ENCODE data around the gene GAA.

Gene GAA

GRCh38 chr17:80061421-80061820, 40.0 kb upstream of the GAA start:
- no peak overlapping the region for H3K4me3 ChIP-seq (ENCODE audit: low read depth, low read length)
- TF ChIP-seq, protein P1, sequence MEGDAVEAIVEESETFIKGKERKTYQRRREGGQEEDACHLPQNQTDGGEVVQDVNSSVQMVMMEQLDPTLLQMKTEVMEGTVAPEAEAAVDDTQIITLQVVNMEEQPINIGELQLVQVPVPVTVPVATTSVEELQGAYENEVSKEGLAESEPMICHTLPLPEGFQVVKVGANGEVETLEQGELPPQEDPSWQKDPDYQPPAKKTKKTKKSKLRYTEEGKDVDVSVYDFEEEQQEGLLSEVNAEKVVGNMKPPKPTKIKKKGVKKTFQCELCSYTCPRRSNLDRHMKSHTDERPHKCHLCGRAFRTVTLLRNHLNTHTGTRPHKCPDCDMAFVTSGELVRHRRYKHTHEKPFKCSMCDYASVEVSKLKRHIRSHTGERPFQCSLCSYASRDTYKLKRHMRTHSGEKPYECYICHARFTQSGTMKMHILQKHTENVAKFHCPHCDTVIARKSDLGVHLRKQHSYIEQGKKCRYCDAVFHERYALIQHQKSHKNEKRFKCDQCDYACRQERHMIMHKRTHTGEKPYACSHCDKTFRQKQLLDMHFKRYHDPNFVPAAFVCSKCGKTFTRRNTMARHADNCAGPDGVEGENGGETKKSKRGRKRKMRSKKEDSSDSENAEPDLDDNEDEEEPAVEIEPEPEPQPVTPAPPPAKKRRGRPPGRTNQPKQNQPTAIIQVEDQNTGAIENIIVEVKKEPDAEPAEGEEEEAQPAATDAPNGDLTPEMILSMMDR (IDR thresholded peaks at IDR 0.05; ENCODE audit: control insufficient read depth, extremely low read depth, insufficient read depth) = no peak
- DNase-seq (ENCODE audit: low read depth) = no peak

DNA sequence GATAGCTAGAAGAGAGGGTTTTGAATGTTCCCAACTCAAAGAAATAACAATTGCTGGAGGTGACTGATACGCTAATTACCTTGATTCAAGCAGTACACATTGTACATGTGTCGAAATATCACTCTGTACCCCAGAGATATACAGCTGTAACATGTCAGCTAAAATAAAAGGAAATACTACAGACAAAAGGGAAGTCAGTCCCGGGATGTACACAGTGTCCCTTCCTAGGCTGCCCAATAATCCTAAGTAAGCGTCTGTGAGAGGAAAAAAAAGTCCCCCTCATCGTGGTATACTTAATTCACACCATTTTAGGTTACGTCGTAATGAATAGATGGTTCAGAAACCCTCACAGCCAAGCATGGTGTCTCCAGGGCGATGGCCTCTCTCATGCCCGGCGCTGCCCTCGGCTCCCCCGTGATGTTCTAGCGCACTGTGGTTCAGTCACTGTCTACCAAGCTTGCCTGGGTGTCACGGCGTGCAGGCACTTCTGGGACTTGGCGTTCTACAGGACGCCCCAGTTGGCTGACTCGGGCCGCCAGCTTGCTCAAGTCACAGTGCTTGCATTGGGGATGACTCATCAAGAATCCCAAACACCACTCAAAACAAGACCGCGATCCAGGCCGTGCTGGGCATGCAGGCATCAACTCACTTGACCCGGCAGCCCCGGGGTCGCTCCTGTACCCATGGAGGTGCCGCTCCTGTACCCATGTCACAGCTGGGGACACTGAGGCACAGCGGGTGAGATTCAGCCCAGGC, 37.4 kb upstream of the GAA start:
- H3K4me3 ChIP-seq (ENCODE audit: low read depth, low read length) = no peak overlapping the region
- TF ChIP-seq, protein P1 (IDR thresholded peaks at IDR 0.05; ENCODE audit: control insufficient read depth, extremely low read depth, insufficient read depth) = no peak
- no peak for DNase-seq (ENCODE audit: low read depth)

- H3K4me3 ChIP-seq (ENCODE audit: low read depth, low read length) = no peak overlapping the region
- no peak for DNase-seq (ENCODE audit: low read depth)
- TF ChIP-seq, protein P1 (IDR thresholded peaks at IDR 0.05; ENCODE audit: control insufficient read depth, extremely low read depth, insufficient read depth) = no peak
Measured at GRCh38 chr17:80064696-80065095, 36.7 kb upstream of the GAA start.

GRCh38 chr17:80065478-80066170, 35.8 kb upstream of the GAA start:
- DNase-seq (ENCODE audit: low read depth) = no peak
- TF ChIP-seq, protein P1 (IDR thresholded peaks at IDR 0.05; ENCODE audit: control insufficient read depth, extremely low read depth, insufficient read depth) = no peak
- no peak overlapping the region for H3K4me3 ChIP-seq (ENCODE audit: low read depth, low read length)

DNA sequence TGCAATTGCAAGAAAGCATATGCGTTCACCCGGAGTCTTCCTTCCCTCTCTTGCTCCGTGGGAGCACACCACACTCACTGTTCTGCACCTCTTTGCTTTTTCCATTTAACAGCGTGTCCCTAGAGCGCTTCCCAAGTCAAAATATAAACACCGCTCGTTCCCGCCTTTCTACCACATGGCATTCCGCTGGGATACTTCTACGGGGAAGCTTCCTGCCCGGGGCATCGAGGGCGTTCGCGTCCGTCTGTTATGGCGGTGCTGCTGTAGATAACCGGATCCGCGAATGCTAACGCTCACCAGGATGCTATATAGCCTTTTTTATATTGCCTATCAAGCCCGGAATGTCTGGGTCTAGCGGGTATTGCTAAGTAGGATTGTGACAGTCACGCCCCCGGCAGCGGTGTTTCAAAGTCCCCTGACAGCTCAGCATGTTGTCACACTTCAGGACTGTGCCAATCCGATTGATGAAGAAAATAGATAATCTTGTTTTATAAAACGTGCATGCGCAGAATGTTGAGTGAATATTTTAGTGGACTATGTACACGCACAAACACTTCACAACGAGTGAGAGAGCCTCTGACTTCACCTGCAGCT, 33.9 kb upstream of the GAA start:
- TF ChIP-seq, protein P1 (IDR thresholded peaks at IDR 0.05; ENCODE audit: control insufficient read depth, extremely low read depth, insufficient read depth) = no peak
- no peak overlapping the region for H3K4me3 ChIP-seq (ENCODE audit: low read depth, low read length)

DNA sequence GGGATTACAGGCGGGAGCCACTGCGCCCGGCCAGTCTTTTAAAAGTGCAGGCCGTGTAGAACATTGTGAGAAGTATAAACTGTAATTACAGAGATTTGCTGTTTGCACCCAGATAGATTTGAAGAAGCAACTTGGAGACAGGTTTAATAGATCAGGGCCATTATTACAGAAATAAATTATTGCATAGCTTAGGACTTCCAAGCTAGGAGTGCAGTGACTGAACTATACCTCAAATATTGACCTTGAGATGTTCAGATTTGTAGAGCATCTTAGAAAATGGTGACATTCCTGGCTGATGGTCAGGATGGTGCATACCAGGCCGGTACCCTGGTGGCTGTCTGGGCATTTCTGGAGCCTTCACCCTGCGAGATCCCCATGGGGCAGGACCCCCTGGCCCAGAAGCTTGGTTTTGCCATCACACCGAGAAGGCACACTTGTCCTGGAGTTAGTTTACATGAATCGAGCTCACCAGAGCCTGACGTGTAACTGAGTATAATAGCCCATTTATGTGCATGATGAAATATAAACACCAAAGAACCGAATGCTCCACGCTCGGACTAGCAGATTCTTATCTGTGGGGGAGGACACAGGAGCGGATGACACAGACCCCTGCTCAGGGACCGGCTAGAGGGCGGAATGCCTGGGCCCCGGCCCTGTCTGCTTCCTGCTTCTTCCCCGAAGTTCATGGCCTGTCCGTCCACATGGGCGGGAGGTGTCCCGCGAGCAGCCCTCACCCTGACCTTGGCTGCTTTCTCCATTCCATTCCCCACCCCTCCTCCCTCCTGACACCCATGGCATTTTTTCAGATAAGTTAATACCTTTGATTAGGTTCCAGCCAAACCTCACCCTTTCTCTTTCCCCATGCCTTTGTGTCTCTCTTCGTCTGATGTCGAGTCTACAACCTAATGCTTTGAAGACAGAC, 32.8 kb upstream of the GAA start:
- peak; percentile 97 for DNase-seq (ENCODE audit: low read depth)
- no peak overlapping the region for H3K4me3 ChIP-seq (ENCODE audit: low read depth, low read length)
- TF ChIP-seq, protein P1 (IDR thresholded peaks at IDR 0.05; ENCODE audit: control insufficient read depth, extremely low read depth, insufficient read depth) = no peak

More for the DNA sequence above, 33.9 kb upstream of the GAA start:
- no peak for DNase-seq (ENCODE audit: low read depth)

Data from LNCaP clone FGC (cell line).